Activated CD4-positive, alpha-beta T cell treated with anti-CD3 and anti-CD28 coated beads, Interleukin-2, amount 50 U/mL, for 24 hours (primary cell): ENCODE results near the gene CHD9NB.

Source experiments
- DNase-seq, 2 donors: peaks; one replicate each; pipeline ENCODE4 v3.0.0-alpha.2; 2020; ENCODE audit warnings: low read depth in 1 of 2, low spot score in 1 of 2

CHD9NB gene

GRCh38 chr16:53034306-53034705 is 18.4 kb downstream of the CHD9NB start:
- DNase-seq: no peak

GRCh38 chr16:53031323-53031942 is 21.3 kb downstream of the CHD9NB start:
- no peak for DNase-seq

- DNase-seq: no peak
These were observed 22.7 kb downstream of the CHD9NB start for GRCh38 chr16:53029971-53030370.

GRCh38 chr16:53024045-53024444 is 28.7 kb downstream of the CHD9NB start:
- DNase-seq: no peak

GRCh38 chr16:53022374-53022773 is 30.3 kb downstream of the CHD9NB start:
- no peak for DNase-seq

- DNase-seq: no peak
These were observed 33.8 kb downstream of the CHD9NB start for GRCh38 chr16:53018834-53019416.

GRCh38 chr16:53014287-53014686 is 38.4 kb downstream of the CHD9NB start:
- no peak for DNase-seq

- DNase-seq: no peak
These were observed 45.6 kb downstream of the CHD9NB start for GRCh38 chr16:53007095-53007494.

- no peak for DNase-seq
These were observed 54.8 kb downstream of the CHD9NB start for GRCh38 chr16:52997922-52998321.

- DNase-seq: no peak
These were observed 57.8 kb downstream of the CHD9NB start for GRCh38 chr16:52994942-52995341.

GRCh38 chr16:52993179-52993578 is 59.5 kb downstream of the CHD9NB start:
- no peak for DNase-seq

- DNase-seq: no peak
These were observed 61.1 kb downstream of the CHD9NB start for GRCh38 chr16:52991572-52991971.
